SU-DHL-6 (cell line): ENCODE results near the gene RBMS3.

Source experiments
- H2AFZ ChIP-seq: fragments of 200-600 bp; sonication (generic); 2 replicates; pipeline ENCODE4 v1.6.1; 2014; ENCODE audit warnings: low read depth, mild to moderate bottlenecking, moderate library complexity, mixed read lengths, antibody characterized with exemption, low read length; ENCODE audit not compliant: severe bottlenecking
- H3F3A ChIP-seq: fragments of 200-600 bp; shearing (Covaris generic); 2 replicates; pipeline ENCODE4 v1.6.0; 2016; ENCODE audit warnings: antibody characterized with exemption, mild to moderate bottlenecking; ENCODE audit not compliant: insufficient read depth
- H3K27ac ChIP-seq: fragments of 200-600 bp; sonication (generic); 2 replicates; pipeline ENCODE4 v1.5.1; 2016; ENCODE audit warnings: low read depth, mild to moderate bottlenecking, low read length, moderate library complexity, mixed read lengths
- H3K27me3 ChIP-seq: fragments of 200-600 bp; sonication (generic), shearing (Covaris generic); 2 replicates; pipeline ENCODE4 v1.6.0; 2014; ENCODE audit warnings: mild to moderate bottlenecking, low read length
- H3K36me3 ChIP-seq: fragments of 200-600 bp; sonication (generic); 2 replicates; pipeline ENCODE4 v1.6.1; 2014; ENCODE audit warnings: mild to moderate bottlenecking, low read length, mixed read lengths
- H3K4me2 ChIP-seq: fragments of 300-600, 200-600 bp; shearing (Covaris generic), sonication (generic); 2 replicates; pipeline ENCODE4 v1.6.0; 2014; ENCODE audit warnings: low read length, low read depth, mild to moderate bottlenecking; ENCODE audit not compliant: poor library complexity, severe bottlenecking
- H3K4me3 ChIP-seq: fragments of 200-600 bp; sonication (generic); 2 replicates; pipeline ENCODE4 v1.5.1; 2014; ENCODE audit warnings: antibody characterized with exemption, low read length, mild to moderate bottlenecking, mixed read lengths; ENCODE audit not compliant: insufficient read depth, poor library complexity, severe bottlenecking
- H3K79me2 ChIP-seq: fragments of 200-600 bp; sonication (generic); 2 replicates; pipeline ENCODE4 v1.6.1; 2014; ENCODE audit warnings: mild to moderate bottlenecking, low read length, moderate library complexity; ENCODE audit not compliant: insufficient read depth
- H3K9ac ChIP-seq: fragments of 200-600 bp; sonication (generic); 2 replicates; pipeline ENCODE4 v1.7.0; 2014; ENCODE audit warnings: mild to moderate bottlenecking, low read length
- H3K9me2 ChIP-seq: fragments of 200-600 bp; sonication (generic); replicated peaks from 2 replicates; pipeline ENCODE4 v1.6.1; 2014; ENCODE audit warnings: low read length; ENCODE audit not compliant: insufficient read depth
- H3K9me3 ChIP-seq: fragments of 200-600 bp; sonication (generic); 2 replicates; pipeline ENCODE4 v1.6.1; 2014; ENCODE audit warnings: low read length, mixed read lengths; ENCODE audit not compliant: insufficient read depth
- H4K20me1 ChIP-seq: fragments of 200-600 bp; sonication (generic); 2 replicates; pipeline ENCODE4 v1.6.1; 2014; ENCODE audit warnings: low read depth, mild to moderate bottlenecking, antibody characterized with exemption, low read length, moderate library complexity, mixed read lengths
- CTCF ChIP-seq: fragments of 200-600 bp; sonication (generic); IDR thresholded peaks from one replicate; pipeline ENCODE4 v1.5.1; 2017; ENCODE audit warnings: antibody characterized with exemption, mild to moderate bottlenecking, low read length, moderate library complexity; ENCODE audit not compliant: insufficient read depth, poor library complexity, severe bottlenecking
- EZH2phosphoT487 ChIP-seq: fragments of 200-600 bp; sonication (generic), shearing (Covaris generic); conservative IDR thresholded peaks from 2 replicates; pipeline ENCODE4 v1.6.1; 2018; ENCODE audit warnings: mild to moderate bottlenecking, antibody characterized with exemption, low read length, moderate library complexity, mixed read lengths

Gene RBMS3

GRCh38 chr3:29892976-29893554 is 612.2 kb downstream of the RBMS3 start:
- H3K27ac ChIP-seq = no peak overlapping the region
- no peak overlapping the region for H2AFZ ChIP-seq
- H3K9ac ChIP-seq = no peak overlapping the region
- H3K4me3 ChIP-seq = no peak overlapping the region
- H3K9me2 ChIP-seq = no peaks in the 10 kb centered on the region
- H3K27me3 ChIP-seq = no peaks in the 10 kb centered on the region
- TF ChIP-seq EZH2phosphoT487 (no peak), CTCF (no peak)
- H3K4me2 ChIP-seq = no peak overlapping the region
- H3K36me3 ChIP-seq = no peaks in the 10 kb centered on the region
- H3K79me2 ChIP-seq = no peaks in the 10 kb centered on the region
- no peaks in the 10 kb centered on the region for H4K20me1 ChIP-seq
- H3K9me3 ChIP-seq = no peaks in the 10 kb centered on the region
- H3F3A ChIP-seq = no peaks in the 10 kb centered on the region

- no peak overlapping the region for H2AFZ ChIP-seq
These were observed 616.0 kb downstream of the RBMS3 start for GRCh38 chr3:29896856-29897255.

GRCh38 chr3:29898171-29898965 is 617.5 kb downstream of the RBMS3 start:
- Histone ChIP-seq H3K4me3 (no peak overlapping the region), H3K79me2 (no peaks in the 10 kb centered on the region), H3K9ac (no peak overlapping the region), H3K36me3 (no peaks in the 10 kb centered on the region), H3F3A (no peaks in the 10 kb centered on the region), H3K9me2 (no peaks in the 10 kb centered on the region), H3K4me2 (no peak overlapping the region), H2AFZ (no peak overlapping the region), H3K27ac (no peak overlapping the region), H3K27me3 (no peaks in the 10 kb centered on the region), H3K9me3 (no peaks in the 10 kb centered on the region), H4K20me1 (no peaks in the 10 kb centered on the region)
- no peak for TF ChIP-seq CTCF
- TF ChIP-seq EZH2phosphoT487 = no peak

More at GRCh38 chr3:29896856-29897255, 616.0 kb downstream of the RBMS3 start:
- Histone ChIP-seq H3F3A (no peaks in the 10 kb centered on the region), H3K4me2 (no peak overlapping the region), H4K20me1 (no peaks in the 10 kb centered on the region), H3K36me3 (no peaks in the 10 kb centered on the region), H3K27me3 (no peaks in the 10 kb centered on the region), H3K79me2 (no peaks in the 10 kb centered on the region), H3K9me2 (no peaks in the 10 kb centered on the region), H3K9me3 (no peaks in the 10 kb centered on the region), H3K9ac (no peak overlapping the region), H3K4me3 (no peak overlapping the region), H3K27ac (no peak overlapping the region)
- TF ChIP-seq EZH2phosphoT487 (no peak), CTCF (no peak)
